ENCODE measurements around the gene RBM38. TPM values are rescaled to one million over a fixed set of nuclear protein-coding genes. Genes with fewer than 3 reads are reported as not detected.

The RBM38 gene
- total and polyA plus RNA-seq, 2 of the 13 experiments (the other 11 are each of a cell fraction or from before 2014, with no cell fraction given), result 24.2 to 34.2 TPM

DNA sequence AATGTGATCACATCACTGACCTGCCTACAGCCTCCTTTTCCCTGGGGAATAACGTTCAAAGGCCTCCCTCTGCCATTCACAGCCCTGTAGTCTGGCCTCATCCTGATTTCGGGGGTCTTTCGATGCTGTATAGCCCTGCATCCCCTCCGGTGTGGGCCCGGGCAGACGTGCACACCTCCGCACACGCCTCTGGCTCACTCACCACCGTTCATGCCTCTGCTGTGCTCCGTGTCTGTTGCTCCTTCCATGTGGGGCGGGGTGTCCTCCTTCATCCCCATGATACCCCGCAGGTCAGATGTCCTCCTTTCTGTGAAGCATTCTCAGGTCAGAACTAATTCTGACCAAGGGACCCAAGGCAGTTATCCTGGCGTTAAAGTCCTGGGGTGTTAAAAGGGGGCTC lies 13.8 kb upstream of the RBM38 start:
- no peak overlapping the region for H3K4me3 ChIP-seq (replicated peaks in 1 of 3; ENCODE audit: insufficient read depth in 1 of 3, low read depth in 2 of 3, low read length in 3 of 3)
- ATAC-seq (no peak), DNase-seq (ENCODE audit: low spot score) (no peak), FAIRE-seq (no peak)
- no peaks in the 10 kb centered on the region for H3K4me1 ChIP-seq (ENCODE audit: insufficient read depth, low read length)
- in situ Hi-C loops (cut with HindIII; ENCODE audit: extremely low pct_ligation_motif_present, low pct_unique_long_range_greater_than_20kb) (loop anchor here (25.0 kb wide), 1 partner anchor 835 kb away; no protein-coding TSS in a partner anchor), intact Hi-C loops (cut with micrococcal nuclease; ENCODE audit: unreplicated experiment) (no loop called here)
- 91% methylated on average over 13 of the region's 13 CpGs for WGBS (ENCODE audit: low lambda C conversion rate)
- POLR2A ChIA-PET, result no interaction called here
- no peak overlapping the region for H2AFZ ChIP-seq (ENCODE audit: low read length)
- H3K36me3 ChIP-seq (replicated peaks in 1 of 2; ENCODE audit: control insufficient read depth in 1 of 2, insufficient read depth in 2 of 2, low read length in 2 of 2), result peaks cover 56 to 72% of the 10 kb centered on the region in 2 experiments
- BruUV-seq (replicated peaks), result no TSS peak
- CTCF ChIA-PET (ENCODE audit: low intra/inter-chr PET ratio, low total read pairs), result no interaction called here
- H3K27me3 ChIP-seq (ENCODE audit: control insufficient read depth in 1 of 2, insufficient read depth in 2 of 2, low read length in 2 of 2), result no peaks in the 10 kb centered on the region
- no peak overlapping the region for H3K4me2 ChIP-seq (ENCODE audit: low read depth, low read length)
- 0 out of 2 replicates have a peak, but pooled peaks cover 4% of the 10 kb centered on the region for H4K20me1 ChIP-seq (ENCODE audit: insufficient read depth, low read length)
- no peak overlapping the region for H3K9ac ChIP-seq (ENCODE audit: insufficient read depth, low read depth, low read length)
- TF ChIP-seq ONECUT2 (CRISPR knock-in tag; IDR thresholded peaks at IDR 0.05) (no peak), RBM22 (optimal IDR thresholded peaks at IDR 0.05; ENCODE audit: low read length) (peak; percentile 56), ZNF296 (CRISPR knock-in tag; conservative IDR thresholded peaks at IDR 0.05) (no peak), REPIN1 (CRISPR knock-in tag; IDR thresholded peaks at IDR 0.05; ENCODE audit: borderline replicate concordance, low read depth) (no peak)
- no peaks in the 10 kb centered on the region for H3K9me3 ChIP-seq (ENCODE audit: low read length)
- no peak overlapping the region for H3K27ac ChIP-seq (ENCODE audit: extremely low read length, insufficient read depth, low read length)
- no peaks in the 10 kb centered on the region for H3K79me2 ChIP-seq (ENCODE audit: insufficient read depth, low read length)

DNA sequence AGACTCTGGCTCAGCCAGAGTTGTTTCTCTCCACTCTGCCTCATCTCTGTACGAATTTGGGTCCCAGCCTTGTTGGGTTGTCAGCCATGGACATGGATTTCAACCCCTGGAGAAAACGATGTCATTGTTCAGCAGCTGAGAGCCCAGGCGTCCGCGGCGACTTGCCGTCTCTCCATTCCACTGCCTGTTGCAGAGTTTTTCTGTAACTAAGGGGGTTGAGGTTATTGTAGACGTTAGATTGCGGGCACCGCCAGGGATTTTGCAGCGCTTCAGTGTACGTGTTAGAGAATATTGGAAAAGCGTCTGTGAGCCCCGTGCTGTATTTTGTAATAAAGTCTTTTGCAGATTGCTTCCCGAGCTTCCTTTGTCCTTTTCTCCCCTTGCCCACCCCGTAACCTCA lies 13.1 kb upstream of the RBM38 start:
- no peak overlapping the region for H3K9ac ChIP-seq (ENCODE audit: insufficient read depth, low read depth, low read length)
- H3K36me3 ChIP-seq (replicated peaks in 1 of 2; ENCODE audit: control insufficient read depth in 1 of 2, insufficient read depth in 2 of 2, low read length in 2 of 2), result peaks cover 50 to 64% of the 10 kb centered on the region in 2 experiments
- DNase-seq (ENCODE audit: low spot score) (no peak), ATAC-seq (no peak), FAIRE-seq (no peak)
- 94% methylated on average over 16 of the region's 16 CpGs for WGBS (ENCODE audit: low lambda C conversion rate)
- ChIA-PET POLR2A (no interaction called here), CTCF (ENCODE audit: low intra/inter-chr PET ratio, low total read pairs) (no interaction called here)
- no peaks in the 10 kb centered on the region for H3K27me3 ChIP-seq (ENCODE audit: control insufficient read depth in 1 of 2, insufficient read depth in 2 of 2, low read length in 2 of 2)
- no peak overlapping the region for H3K4me3 ChIP-seq (replicated peaks in 1 of 3; ENCODE audit: insufficient read depth in 1 of 3, low read depth in 2 of 3, low read length in 3 of 3)
- 0 out of 2 replicates have a peak, but pooled peaks cover 4% of the 10 kb centered on the region for H4K20me1 ChIP-seq (ENCODE audit: insufficient read depth, low read length)
- no TSS peak for BruUV-seq (replicated peaks)
- no peaks in the 10 kb centered on the region for H3K79me2 ChIP-seq (ENCODE audit: insufficient read depth, low read length)
- TF ChIP-seq KLF11 (CRISPR knock-in tag; IDR thresholded peaks at IDR 0.05) (no peak), RBM39 (IDR thresholded peaks at IDR 0.05; ENCODE audit: low read depth, low read length, poor library complexity, severe bottlenecking) (no peak)
- no peak overlapping the region for H3K27ac ChIP-seq (ENCODE audit: extremely low read length, insufficient read depth, low read length)
- no peaks in the 10 kb centered on the region for H3K4me1 ChIP-seq (ENCODE audit: insufficient read depth, low read length)
- H3K4me2 ChIP-seq (ENCODE audit: low read depth, low read length), result no peak overlapping the region
- in situ Hi-C loops (cut with HindIII; ENCODE audit: extremely low pct_ligation_motif_present, low pct_unique_long_range_greater_than_20kb), result loop anchor here (25.0 kb wide), 1 partner anchor 834 kb away; no protein-coding TSS in a partner anchor
- intact Hi-C loops (cut with micrococcal nuclease; ENCODE audit: unreplicated experiment), result no loop called here
- no peak overlapping the region for H2AFZ ChIP-seq (ENCODE audit: low read length)
- H3K9me3 ChIP-seq (ENCODE audit: low read length), result no peaks in the 10 kb centered on the region
